ENCODE results near the gene NOP14.

DNA sequence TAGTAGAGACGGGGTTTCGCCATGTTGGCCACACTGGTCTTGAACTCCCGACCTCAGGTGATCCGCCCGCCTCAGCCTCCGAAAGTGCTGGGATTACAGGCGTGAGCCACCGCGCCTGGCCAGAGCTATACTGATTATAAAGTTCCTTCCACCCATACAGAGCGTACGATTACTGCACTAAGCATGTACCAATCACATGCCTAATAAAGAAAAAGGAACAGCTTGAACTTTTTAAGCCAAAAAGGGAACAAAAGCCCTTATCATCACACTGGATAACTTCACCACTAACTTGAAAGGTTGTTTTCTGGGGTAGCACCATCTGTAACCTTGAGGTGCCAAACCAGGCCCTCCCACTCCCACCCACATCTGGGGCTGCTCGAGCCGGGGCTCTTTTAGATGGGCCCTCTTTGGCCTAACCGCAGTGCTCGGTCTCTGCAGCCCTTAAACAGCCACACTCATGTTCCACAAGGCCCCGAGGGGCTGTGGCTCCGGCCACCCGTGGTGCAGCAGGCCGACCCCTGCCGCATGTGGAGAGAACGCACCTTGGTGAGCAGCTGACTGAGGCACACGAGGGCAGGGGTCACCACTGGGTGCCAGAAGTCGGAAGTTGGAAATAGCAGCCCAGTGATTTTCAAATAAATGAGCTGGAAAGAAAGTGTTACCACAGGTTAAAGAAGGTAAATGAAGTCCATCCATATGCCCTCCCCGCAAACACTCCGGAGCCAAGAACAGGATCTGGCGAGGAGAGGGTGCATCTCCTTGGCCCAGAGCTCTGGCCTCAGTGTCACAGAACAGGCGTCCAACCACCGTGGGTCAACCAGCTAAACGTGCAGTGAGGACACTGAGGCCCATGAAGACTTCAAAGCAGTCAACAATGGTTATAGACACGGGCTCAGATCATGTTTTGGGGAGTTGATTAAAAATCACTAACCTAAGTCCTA lies 18.4 kb downstream of the NOP14 start:
- TF ChIP-seq, protein P1, sequence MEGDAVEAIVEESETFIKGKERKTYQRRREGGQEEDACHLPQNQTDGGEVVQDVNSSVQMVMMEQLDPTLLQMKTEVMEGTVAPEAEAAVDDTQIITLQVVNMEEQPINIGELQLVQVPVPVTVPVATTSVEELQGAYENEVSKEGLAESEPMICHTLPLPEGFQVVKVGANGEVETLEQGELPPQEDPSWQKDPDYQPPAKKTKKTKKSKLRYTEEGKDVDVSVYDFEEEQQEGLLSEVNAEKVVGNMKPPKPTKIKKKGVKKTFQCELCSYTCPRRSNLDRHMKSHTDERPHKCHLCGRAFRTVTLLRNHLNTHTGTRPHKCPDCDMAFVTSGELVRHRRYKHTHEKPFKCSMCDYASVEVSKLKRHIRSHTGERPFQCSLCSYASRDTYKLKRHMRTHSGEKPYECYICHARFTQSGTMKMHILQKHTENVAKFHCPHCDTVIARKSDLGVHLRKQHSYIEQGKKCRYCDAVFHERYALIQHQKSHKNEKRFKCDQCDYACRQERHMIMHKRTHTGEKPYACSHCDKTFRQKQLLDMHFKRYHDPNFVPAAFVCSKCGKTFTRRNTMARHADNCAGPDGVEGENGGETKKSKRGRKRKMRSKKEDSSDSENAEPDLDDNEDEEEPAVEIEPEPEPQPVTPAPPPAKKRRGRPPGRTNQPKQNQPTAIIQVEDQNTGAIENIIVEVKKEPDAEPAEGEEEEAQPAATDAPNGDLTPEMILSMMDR (IDR thresholded peaks at IDR 0.05; ENCODE audit: extremely low read depth in 1 of 2, insufficient read depth in 1 of 2, low read depth in 1 of 2, low read length in 2 of 2), result no peak
- TF ChIP-seq POLR2AphosphoS5 (IDR thresholded peaks at IDR 0.05; ENCODE audit: insufficient read depth, low read depth, low read length), result no peak
- TF ChIP-seq POLR2A (IDR thresholded peaks at IDR 0.05; ENCODE audit: low read depth, low read length), result no peak
- TF ChIP-seq MYC (IDR thresholded peaks at IDR 0.05; ENCODE audit: low read depth, low read length), result no peak
- TF ChIP-seq, protein P2, sequence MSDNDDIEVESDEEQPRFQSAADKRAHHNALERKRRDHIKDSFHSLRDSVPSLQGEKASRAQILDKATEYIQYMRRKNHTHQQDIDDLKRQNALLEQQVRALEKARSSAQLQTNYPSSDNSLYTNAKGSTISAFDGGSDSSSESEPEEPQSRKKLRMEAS (IDR thresholded peaks at IDR 0.05; ENCODE audit: insufficient read depth, insufficient read length), result no peak
- TF ChIP-seq EZH2 (IDR thresholded peaks at IDR 0.05; ENCODE audit: borderline replicate concordance, low read depth, low read length, severe bottlenecking), result no peak
- no peak for TF ChIP-seq FOS (IDR thresholded peaks at IDR 0.05; ENCODE audit: borderline replicate concordance, insufficient read depth, low read length)
- TF ChIP-seq JUN (IDR thresholded peaks at IDR 0.05; ENCODE audit: borderline replicate concordance, insufficient read depth, insufficient read length, low read depth), result no peak
- TF ChIP-seq GATA2 (IDR thresholded peaks at IDR 0.05; ENCODE audit: insufficient read depth, insufficient read length, low read depth, low read length), result no peak

Measured in endothelial cell of umbilical vein (primary cell).